ENCODE results near the gene ANKRD16. TPM values are rescaled to one million over a fixed set of nuclear protein-coding genes. Genes with fewer than 3 reads are reported as not detected.
A peak's percentile ranks its signal among the peaks of the same experiment; 100 is the strongest.

Gene ANKRD16
- total and polyA plus RNA-seq, 2 of the 13 experiments (the other 11 are each of a cell fraction or from before 2014, with no cell fraction given): 8.0 to 11.4 TPM

DNA sequence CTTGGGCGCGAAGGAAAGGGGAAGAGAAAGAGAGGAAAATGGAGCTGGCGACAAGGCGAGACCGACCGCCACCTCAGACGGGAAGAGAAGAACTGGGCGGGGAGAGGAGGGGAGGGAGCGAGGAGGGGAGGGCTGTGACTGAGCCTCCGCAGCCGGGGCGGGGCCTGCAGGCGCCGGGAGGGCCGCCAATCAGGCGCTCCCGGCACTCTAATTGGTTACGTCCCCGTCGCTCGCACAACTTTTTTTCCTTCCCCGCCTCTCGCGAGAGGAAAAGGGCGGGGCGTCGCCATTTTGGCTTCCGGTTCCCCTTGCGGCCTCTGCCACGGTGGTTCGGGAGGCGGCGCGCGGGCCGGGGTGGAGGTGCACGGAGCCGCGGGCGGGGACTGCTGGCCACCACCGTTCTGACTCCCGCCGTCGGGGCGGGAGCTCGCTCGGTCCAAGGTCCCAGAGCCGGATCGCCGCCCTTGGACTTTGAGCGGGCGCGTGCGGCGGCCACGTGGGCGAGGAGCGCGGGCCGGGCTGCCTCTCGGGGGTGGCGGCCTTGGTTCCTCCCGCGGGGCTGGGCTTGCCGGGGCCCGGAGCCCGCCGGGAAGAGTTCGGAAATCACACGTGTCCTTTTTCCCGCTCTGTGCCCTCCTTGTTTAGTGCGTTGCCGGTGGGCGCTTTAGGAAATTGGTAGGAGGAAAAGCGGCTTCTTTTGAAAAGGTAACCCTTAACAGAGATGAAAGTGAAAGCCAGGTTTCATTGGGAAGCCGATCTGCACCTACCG lies 76.2 kb downstream of the ANKRD16 start, which contains the start of gene GDI2 (continued):
- TF ChIP-seq SATB2 (CRISPR knock-in tag; IDR thresholded peaks at IDR 0.05) (0 out of 2 replicates have a peak, but pooled peaks have one; percentile 75), HNRNPLL (IDR thresholded peaks at IDR 0.05; ENCODE audit: low read depth, low read length, poor library complexity, severe bottlenecking) (peak; percentile 59), KDM1A (CRISPR knock-in tag; IDR thresholded peaks at IDR 0.05) (no peak), TSC22D2 (CRISPR knock-in tag; IDR thresholded peaks at IDR 0.05; ENCODE audit: borderline replicate concordance) (peak; percentile 91), ZNF34 (CRISPR knock-in tag; IDR thresholded peaks at IDR 0.05; ENCODE audit: borderline replicate concordance) (no peak; the same call in 1 of the 2 replicates), ZNF749 (CRISPR knock-in tag; IDR thresholded peaks at IDR 0.05; ENCODE audit: borderline replicate concordance) (peak; percentile 96), RBM39 (IDR thresholded peaks at IDR 0.05; ENCODE audit: low read depth, low read length, poor library complexity, severe bottlenecking) (peak; percentile 29), ZNF572 (CRISPR knock-in tag; IDR thresholded peaks at IDR 0.05) (no peak), ATF7-NPFF (CRISPR knock-in tag; IDR thresholded peaks at IDR 0.05; ENCODE audit: low read depth) (peak; percentile 94), KLF11 (CRISPR knock-in tag; IDR thresholded peaks at IDR 0.05) (0 out of 2 replicates have a peak, but pooled peaks have one; percentile 72), ZNF720 (CRISPR knock-in tag; IDR thresholded peaks at IDR 0.05) (0 out of 2 replicates have a peak, but pooled peaks have one; percentile 28)
- TF ChIP-seq, protein P1, sequence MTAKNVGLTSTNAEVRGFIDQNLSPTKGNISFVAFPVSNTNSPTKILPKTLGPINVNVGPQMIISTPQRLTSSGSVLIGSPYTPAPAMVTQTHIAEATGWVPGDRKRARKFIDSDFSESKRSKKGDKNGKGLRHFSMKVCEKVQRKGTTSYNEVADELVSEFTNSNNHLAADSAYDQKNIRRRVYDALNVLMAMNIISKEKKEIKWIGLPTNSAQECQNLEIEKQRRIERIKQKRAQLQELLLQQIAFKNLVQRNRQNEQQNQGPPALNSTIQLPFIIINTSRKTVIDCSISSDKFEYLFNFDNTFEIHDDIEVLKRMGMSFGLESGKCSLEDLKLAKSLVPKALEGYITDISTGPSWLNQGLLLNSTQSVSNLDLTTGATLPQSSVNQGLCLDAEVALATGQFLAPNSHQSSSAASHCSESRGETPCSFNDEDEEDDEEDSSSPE (CRISPR knock-in tag; IDR thresholded peaks at IDR 0.05): peak; percentile 98
- TF ChIP-seq, protein P2, sequence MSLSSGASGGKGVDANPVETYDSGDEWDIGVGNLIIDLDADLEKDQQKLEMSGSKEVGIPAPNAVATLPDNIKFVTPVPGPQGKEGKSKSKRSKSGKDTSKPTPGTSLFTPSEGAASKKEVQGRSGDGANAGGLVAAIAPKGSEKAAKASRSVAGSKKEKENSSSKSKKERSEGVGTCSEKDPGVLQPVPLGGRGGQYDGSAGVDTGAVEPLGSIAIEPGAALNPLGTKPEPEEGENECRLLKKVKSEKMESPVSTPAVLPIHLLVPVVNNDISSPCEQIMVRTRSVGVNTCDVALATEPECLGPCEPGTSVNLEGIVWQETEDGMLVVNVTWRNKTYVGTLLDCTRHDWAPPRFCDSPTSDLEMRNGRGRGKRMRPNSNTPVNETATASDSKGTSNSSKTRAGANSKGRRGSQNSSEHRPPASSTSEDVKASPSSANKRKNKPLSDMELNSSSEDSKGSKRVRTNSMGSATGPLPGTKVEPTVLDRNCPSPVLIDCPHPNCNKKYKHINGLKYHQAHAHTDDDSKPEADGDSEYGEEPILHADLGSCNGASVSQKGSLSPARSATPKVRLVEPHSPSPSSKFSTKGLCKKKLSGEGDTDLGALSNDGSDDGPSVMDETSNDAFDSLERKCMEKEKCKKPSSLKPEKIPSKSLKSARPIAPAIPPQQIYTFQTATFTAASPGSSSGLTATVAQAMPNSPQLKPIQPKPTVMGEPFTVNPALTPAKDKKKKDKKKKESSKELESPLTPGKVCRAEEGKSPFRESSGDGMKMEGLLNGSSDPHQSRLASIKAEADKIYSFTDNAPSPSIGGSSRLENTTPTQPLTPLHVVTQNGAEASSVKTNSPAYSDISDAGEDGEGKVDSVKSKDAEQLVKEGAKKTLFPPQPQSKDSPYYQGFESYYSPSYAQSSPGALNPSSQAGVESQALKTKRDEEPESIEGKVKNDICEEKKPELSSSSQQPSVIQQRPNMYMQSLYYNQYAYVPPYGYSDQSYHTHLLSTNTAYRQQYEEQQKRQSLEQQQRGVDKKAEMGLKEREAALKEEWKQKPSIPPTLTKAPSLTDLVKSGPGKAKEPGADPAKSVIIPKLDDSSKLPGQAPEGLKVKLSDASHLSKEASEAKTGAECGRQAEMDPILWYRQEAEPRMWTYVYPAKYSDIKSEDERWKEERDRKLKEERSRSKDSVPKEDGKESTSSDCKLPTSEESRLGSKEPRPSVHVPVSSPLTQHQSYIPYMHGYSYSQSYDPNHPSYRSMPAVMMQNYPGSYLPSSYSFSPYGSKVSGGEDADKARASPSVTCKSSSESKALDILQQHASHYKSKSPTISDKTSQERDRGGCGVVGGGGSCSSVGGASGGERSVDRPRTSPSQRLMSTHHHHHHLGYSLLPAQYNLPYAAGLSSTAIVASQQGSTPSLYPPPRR (CRISPR knock-in tag; IDR thresholded peaks at IDR 0.05; ENCODE audit: borderline replicate concordance): peak; percentile 69
- TF ChIP-seq, protein P3, sequence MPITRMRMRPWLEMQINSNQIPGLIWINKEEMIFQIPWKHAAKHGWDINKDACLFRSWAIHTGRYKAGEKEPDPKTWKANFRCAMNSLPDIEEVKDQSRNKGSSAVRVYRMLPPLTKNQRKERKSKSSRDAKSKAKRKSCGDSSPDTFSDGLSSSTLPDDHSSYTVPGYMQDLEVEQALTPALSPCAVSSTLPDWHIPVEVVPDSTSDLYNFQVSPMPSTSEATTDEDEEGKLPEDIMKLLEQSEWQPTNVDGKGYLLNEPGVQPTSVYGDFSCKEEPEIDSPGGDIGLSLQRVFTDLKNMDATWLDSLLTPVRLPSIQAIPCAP (CRISPR knock-in tag; IDR thresholded peaks at IDR 0.05; ENCODE audit: low read depth): 0 out of 2 replicates have a peak, but pooled peaks have one; percentile 75
- TF ChIP-seq, protein P4, sequence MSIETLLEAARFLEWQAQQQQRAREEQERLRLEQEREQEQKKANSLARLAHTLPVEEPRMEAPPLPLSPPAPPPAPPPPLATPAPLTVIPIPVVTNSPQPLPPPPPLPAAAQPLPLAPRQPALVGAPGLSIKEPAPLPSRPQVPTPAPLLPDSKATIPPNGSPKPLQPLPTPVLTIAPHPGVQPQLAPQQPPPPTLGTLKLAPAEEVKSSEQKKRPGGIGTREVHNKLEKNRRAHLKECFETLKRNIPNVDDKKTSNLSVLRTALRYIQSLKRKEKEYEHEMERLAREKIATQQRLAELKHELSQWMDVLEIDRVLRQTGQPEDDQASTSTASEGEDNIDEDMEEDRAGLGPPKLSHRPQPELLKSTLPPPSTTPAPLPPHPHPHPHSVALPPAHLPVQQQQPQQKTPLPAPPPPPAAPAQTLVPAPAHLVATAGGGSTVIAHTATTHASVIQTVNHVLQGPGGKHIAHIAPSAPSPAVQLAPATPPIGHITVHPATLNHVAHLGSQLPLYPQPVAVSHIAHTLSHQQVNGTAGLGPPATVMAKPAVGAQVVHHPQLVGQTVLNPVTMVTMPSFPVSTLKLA (IDR thresholded peaks at IDR 0.05): peak; percentile 56
- TF ChIP-seq, protein P5, sequence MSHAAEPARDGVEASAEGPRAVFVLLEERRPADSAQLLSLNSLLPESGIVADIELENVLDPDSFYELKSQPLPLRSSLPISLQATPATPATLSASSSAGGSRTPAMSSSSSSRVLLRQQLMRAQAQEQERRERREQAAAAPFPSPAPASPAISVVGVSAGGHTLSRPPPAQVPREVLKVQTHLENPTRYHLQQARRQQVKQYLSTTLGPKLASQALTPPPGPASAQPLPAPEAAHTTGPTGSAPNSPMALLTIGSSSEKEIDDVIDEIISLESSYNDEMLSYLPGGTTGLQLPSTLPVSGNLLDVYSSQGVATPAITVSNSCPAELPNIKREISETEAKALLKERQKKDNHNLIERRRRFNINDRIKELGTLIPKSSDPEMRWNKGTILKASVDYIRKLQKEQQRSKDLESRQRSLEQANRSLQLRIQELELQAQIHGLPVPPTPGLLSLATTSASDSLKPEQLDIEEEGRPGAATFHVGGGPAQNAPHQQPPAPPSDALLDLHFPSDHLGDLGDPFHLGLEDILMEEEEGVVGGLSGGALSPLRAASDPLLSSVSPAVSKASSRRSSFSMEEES (CRISPR knock-in tag; IDR thresholded peaks at IDR 0.05): peak; percentile 88
